Measurements from ENCODE around the gene TTC39A.

Gene TTC39A

DNA sequence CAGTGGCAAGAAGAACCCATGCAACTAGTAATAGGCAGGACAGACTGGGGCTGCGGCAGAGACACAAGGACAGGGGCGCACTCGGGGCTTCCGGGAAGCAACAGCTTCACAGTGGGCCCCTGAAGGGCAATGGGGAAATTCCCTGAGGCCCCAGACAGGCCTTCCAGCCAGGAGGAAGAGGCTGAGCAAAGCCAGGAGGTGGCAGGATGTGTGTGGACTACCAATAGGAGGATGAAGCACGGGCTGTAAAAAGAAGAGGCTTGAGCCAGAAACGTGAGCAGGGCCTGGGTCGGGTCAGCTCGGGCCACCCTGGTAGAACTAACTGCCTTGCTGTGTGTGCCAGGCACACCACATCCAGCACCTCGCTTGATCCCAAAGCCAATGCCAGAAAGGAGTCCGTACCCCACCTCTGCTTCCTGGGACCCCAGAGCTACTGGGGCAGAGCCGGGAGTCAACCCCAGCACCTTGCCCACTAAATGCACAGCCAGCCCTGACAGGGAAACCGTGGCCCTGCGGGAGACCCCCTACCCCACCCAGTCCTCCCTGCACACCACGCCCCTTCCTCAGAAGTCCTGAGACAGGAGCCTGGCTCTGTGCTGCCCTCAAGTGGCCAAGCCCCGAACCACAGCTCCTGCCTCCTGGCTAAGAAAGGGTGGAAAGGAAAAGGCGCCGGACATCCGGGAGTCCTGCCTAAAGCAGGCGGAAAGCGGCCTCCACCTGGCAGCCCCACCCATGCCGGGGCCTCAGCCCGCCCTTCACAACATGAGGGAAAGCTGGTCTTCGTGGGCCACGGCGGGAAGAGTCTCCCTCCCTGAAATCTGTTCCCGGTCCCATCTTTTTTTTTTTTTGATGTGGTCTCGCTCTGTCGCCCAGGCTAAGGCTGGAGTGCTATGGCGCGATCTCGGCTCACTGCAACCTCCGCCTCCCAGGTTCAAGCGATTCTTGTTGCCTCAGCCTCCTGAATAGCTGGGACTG lies 33.7 kb downstream of the TTC39A start:
- H3K27me3 ChIP-seq = no peaks in the 10 kb centered on the region
- TF ChIP-seq, protein P1, sequence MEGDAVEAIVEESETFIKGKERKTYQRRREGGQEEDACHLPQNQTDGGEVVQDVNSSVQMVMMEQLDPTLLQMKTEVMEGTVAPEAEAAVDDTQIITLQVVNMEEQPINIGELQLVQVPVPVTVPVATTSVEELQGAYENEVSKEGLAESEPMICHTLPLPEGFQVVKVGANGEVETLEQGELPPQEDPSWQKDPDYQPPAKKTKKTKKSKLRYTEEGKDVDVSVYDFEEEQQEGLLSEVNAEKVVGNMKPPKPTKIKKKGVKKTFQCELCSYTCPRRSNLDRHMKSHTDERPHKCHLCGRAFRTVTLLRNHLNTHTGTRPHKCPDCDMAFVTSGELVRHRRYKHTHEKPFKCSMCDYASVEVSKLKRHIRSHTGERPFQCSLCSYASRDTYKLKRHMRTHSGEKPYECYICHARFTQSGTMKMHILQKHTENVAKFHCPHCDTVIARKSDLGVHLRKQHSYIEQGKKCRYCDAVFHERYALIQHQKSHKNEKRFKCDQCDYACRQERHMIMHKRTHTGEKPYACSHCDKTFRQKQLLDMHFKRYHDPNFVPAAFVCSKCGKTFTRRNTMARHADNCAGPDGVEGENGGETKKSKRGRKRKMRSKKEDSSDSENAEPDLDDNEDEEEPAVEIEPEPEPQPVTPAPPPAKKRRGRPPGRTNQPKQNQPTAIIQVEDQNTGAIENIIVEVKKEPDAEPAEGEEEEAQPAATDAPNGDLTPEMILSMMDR (IDR thresholded peaks at IDR 0.05) = peak; percentile 82
- H3K27ac ChIP-seq = no peak overlapping the region
- H3K9me3 ChIP-seq = no peaks in the 10 kb centered on the region
- peaks cover 11% of the 10 kb centered on the region in 2 experiments for H3K4me1 ChIP-seq (ENCODE audit: control insufficient read depth in 1 of 2, insufficient read depth in 1 of 2, low read depth in 1 of 2, low read length in 1 of 2)
- no peaks in the 10 kb centered on the region for H3K36me3 ChIP-seq
- H3K4me3 ChIP-seq (ENCODE audit: low read depth in 1 of 2, low read length in 1 of 2) = peak overlapping the region in 1 of 2 experiments; percentile 22

DNA sequence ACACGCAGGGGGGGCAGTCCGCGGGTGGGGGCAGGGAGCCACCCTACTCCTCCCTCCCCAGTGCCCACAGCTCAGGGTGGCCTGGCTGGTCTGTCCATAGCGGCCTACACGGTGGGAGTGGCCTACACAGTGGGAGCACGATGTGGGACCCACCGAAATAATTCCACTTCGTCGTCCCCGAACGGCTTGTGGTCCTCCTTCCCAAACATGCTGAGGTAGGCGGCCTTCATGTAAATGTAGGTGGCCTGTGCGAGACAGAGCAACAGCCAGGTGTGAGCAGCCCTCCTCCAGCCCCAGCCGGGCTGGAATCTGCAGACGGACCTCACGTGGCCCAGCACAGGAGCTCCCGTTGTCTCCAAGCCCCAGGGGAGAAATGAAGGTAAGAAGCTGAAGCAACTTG lies 34.4 kb downstream of the TTC39A start:
- H3K4me1 ChIP-seq (ENCODE audit: control insufficient read depth in 1 of 2, insufficient read depth in 1 of 2, low read depth in 1 of 2, low read length in 1 of 2) = peaks cover 11% of the 10 kb centered on the region in 2 experiments
- no peak overlapping the region for H3K4me3 ChIP-seq (ENCODE audit: low read depth in 1 of 2, low read length in 1 of 2)
- no peak overlapping the region for H3K27ac ChIP-seq
- no peaks in the 10 kb centered on the region for H3K36me3 ChIP-seq
- H3K9me3 ChIP-seq = no peaks in the 10 kb centered on the region
- no peaks in the 10 kb centered on the region for H3K27me3 ChIP-seq
- TF ChIP-seq, protein P1 (IDR thresholded peaks at IDR 0.05) = no peak

DNA sequence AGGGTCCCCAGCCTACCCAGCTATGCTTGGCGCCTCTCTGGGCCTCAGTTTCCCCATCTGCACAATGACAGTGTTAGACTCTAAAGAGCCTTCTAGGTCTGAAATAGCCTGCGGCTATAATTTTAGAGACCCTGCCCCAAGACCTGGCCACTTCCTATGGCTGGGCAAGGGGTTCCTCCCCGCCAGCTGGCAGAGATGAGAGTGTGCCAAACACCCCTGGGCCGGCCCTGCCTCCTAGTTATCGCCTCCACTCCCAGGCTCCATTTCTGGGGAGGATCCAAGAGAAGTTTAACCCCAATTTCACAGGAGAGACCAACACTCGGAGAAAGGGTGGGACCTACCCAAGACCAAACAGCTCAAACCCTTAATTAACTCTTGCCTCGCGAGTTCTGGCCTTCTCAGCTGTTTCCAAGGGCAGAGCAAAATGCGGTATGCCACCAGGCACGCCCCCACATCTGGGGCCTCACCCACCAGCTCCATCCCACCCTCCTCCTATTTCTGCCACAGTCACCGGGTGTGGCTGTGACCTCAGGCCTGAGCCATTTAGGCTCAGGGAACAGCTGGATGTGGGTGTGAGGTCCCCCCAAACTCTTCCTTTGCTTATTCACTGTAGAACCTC lies 35.7 kb downstream of the TTC39A start:
- no peaks in the 10 kb centered on the region for H3K9me3 ChIP-seq
- TF ChIP-seq, protein P1 (IDR thresholded peaks at IDR 0.05) = no peak
- no peak overlapping the region for H3K4me3 ChIP-seq (ENCODE audit: low read depth in 1 of 2, low read length in 1 of 2)
- H3K27me3 ChIP-seq = no peaks in the 10 kb centered on the region
- peaks cover 11% of the 10 kb centered on the region in 2 experiments for H3K4me1 ChIP-seq (ENCODE audit: control insufficient read depth in 1 of 2, insufficient read depth in 1 of 2, low read depth in 1 of 2, low read length in 1 of 2)
- H3K36me3 ChIP-seq = no peaks in the 10 kb centered on the region
- no peak overlapping the region for H3K27ac ChIP-seq

DNA sequence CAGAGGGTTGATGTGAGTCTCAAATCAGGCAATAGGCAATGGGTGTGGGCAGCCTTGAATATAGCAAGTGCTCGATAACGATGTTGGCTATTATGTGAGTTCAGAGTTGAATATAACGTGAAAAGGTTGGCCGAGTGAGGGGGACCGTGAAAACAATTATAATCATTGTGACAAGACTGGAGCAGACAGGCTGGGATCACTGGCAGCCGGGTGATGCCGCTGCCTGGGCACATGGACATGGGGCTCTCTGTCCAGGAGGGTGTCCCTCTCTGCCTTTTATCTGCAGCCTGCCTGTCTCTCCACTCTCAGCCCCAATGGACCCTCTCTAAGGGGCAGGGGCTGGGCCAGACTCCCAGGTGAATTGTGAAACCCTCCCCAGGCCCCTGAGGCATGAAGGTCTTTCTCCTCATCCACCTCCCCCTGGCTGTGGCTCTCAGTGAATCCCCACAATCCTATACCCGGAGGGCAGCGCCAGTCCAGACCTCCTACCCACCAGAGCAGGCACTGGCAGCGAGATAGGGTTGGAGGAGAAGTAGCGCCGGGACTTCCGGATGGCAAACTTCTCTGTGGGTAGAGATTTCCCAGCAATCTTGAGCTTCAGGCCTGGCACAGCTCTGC lies 36.4 kb downstream of the TTC39A start:
- Histone ChIP-seq H3K36me3 (no peaks in the 10 kb centered on the region), H3K27ac (no peak overlapping the region), H3K9me3 (no peaks in the 10 kb centered on the region), H3K27me3 (no peaks in the 10 kb centered on the region), H3K4me3 (ENCODE audit: low read depth in 1 of 2, low read length in 1 of 2) (no peak overlapping the region), H3K4me1 (ENCODE audit: control insufficient read depth in 1 of 2, insufficient read depth in 1 of 2, low read depth in 1 of 2, low read length in 1 of 2) (peaks cover 11% of the 10 kb centered on the region in 2 experiments)
- TF ChIP-seq, protein P1 (IDR thresholded peaks at IDR 0.05) = no peak

DNA sequence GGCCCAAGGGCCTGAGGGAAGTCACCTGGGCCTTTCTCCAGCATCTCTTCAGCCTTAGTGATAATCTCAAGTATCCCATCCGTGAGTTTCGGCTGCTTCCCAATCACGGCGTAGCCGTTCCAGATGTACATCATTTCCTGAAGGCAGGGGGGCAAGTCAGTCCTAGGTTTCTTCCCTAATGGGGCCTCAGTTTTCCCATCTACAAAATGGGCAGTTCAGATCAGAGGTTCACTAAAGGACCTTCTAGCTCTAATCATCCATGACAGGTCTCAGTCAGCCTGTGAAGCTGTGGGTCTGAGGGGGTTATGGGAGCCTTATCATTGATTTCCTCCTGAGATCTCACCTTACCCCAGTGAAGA lies 39.9 kb downstream of the TTC39A start:
- TF ChIP-seq, protein P1 (IDR thresholded peaks at IDR 0.05) = no peak
- no peak overlapping the region for H3K4me3 ChIP-seq (ENCODE audit: low read depth in 1 of 2, low read length in 1 of 2)
- no peaks in the 10 kb centered on the region for H3K27me3 ChIP-seq
- H3K4me1 ChIP-seq (ENCODE audit: control insufficient read depth in 1 of 2, insufficient read depth in 1 of 2, low read depth in 1 of 2, low read length in 1 of 2) = no peaks in the 10 kb centered on the region
- H3K9me3 ChIP-seq = no peaks in the 10 kb centered on the region
- no peaks in the 10 kb centered on the region for H3K36me3 ChIP-seq
- no peak overlapping the region for H3K27ac ChIP-seq
